Activated T-helper 2 cell treated with anti-CD3 and anti-CD28 coated beads, Interferon-gamma antibody, Interleukin-2, Interleukin-4, amounts not matched to agents 10 μg/mL and 5 μg/mL and 100 μg/mL, durations not matched to agents 14 hours and 24 hours and 36 hours (primary cell): Measurements from ENCODE around the gene IGLL5. TPM values are rescaled to one million over a fixed set of nuclear protein-coding genes. Genes with fewer than 3 reads are reported as not detected.
"Not testable (repeated sequence)": the region's sequence is repeated elsewhere in the genome, so short reads cannot be mapped to it uniquely, and the experiment has no call there.

ENCODE experiments used
- DNase-seq: peaks from one replicate; pipeline ENCODE4 v3.0.0; 2021; ENCODE audit warnings: low spot score
- H3K27ac Mint-ChIP-seq: one replicate; pipeline ENCODE4 v1.8.0; 2021; ENCODE audit warnings: mixed read lengths
- H3K27me3 Mint-ChIP-seq: one replicate; pipeline ENCODE4 v1.8.0; 2021; ENCODE audit warnings: low read depth, mixed read lengths
- H3K36me3 Mint-ChIP-seq: one replicate; pipeline ENCODE4 v1.8.0; 2021; ENCODE audit warnings: low read depth, mixed read lengths
- H3K4me1 Mint-ChIP-seq: one replicate; pipeline ENCODE4 v1.8.0; 2021; ENCODE audit warnings: low read depth, mixed read lengths
- H3K4me3 Mint-ChIP-seq: one replicate; pipeline ENCODE4 v1.8.0; 2021; ENCODE audit warnings: low read depth, mild to moderate bottlenecking, moderate library complexity, mixed read lengths
- H3K9me3 Mint-ChIP-seq: one replicate; pipeline ENCODE4 v1.8.0; 2021; ENCODE audit warnings: mixed read lengths
- intact Hi-C: fragments of 100-400 bp; cut with micrococcal nuclease; formaldehyde crosslinking; loops from one replicate; pipeline ENCODE4 v1.15.1; 2023
- total RNA-seq: library from RNA; stranded (reverse); gene quantifications from 2 replicates; pipeline ENCODE4 v1.2.3, GENCODE V29; 2022

Gene IGLL5
- total RNA-seq, 1 donor from 2014 or later = not detected

- intact Hi-C loops, DNase-seq, H3K27me3 Mint-ChIP-seq, H3K36me3 Mint-ChIP-seq, H3K9me3 Mint-ChIP-seq, H3K4me1 Mint-ChIP-seq, H3K27ac Mint-ChIP-seq, H3K4me3 Mint-ChIP-seq: not testable (repeated sequence)
Observed at GRCh38 chr22:22903781-22904192, 16.2 kb downstream of the IGLL5 start.

- intact Hi-C loops, H3K4me3 Mint-ChIP-seq, H3K27ac Mint-ChIP-seq, H3K9me3 Mint-ChIP-seq, H3K36me3 Mint-ChIP-seq, H3K27me3 Mint-ChIP-seq, H3K4me1 Mint-ChIP-seq, DNase-seq: not testable (repeated sequence)
Observed at GRCh38 chr22:22904736-22905135, 17.1 kb downstream of the IGLL5 start.

- DNase-seq, H3K4me3 Mint-ChIP-seq, H3K36me3 Mint-ChIP-seq, H3K27me3 Mint-ChIP-seq, H3K9me3 Mint-ChIP-seq, intact Hi-C loops, H3K4me1 Mint-ChIP-seq, H3K27ac Mint-ChIP-seq: not testable (repeated sequence)
Observed at GRCh38 chr22:22906391-22906790, 18.8 kb downstream of the IGLL5 start.

- intact Hi-C loops = no loop called here
- no peak overlapping the region for H3K4me3 Mint-ChIP-seq
Observed at GRCh38 chr22:22906907-22907550, 19.4 kb downstream of the IGLL5 start.

GRCh38 chr22:22907551-22908494 lies 20.2 kb downstream of the IGLL5 start:
- H3K4me1 Mint-ChIP-seq = no peaks in the 10 kb centered on the region
- peaks cover 6% of the 10 kb centered on the region for H3K27me3 Mint-ChIP-seq
- H3K27ac Mint-ChIP-seq = no peak overlapping the region
- no peaks in the 10 kb centered on the region for H3K9me3 Mint-ChIP-seq
- intact Hi-C loops = no loop called here
- H3K4me3 Mint-ChIP-seq = no peak overlapping the region
- no peaks in the 10 kb centered on the region for H3K36me3 Mint-ChIP-seq
- DNase-seq = no peak

More at GRCh38 chr22:22906907-22907550, 19.4 kb downstream of the IGLL5 start:
- H3K9me3 Mint-ChIP-seq = no peaks in the 10 kb centered on the region
- H3K4me1 Mint-ChIP-seq = no peaks in the 10 kb centered on the region
- no peak for DNase-seq
- H3K36me3 Mint-ChIP-seq = no peaks in the 10 kb centered on the region
- H3K27me3 Mint-ChIP-seq = peaks cover 6% of the 10 kb centered on the region
- H3K27ac Mint-ChIP-seq = no peak overlapping the region

GRCh38 chr22:22908495-22908861 lies 20.9 kb downstream of the IGLL5 start:
- H3K27ac Mint-ChIP-seq = no peak overlapping the region
- DNase-seq = no peak
- H3K27me3 Mint-ChIP-seq = peaks cover 6% of the 10 kb centered on the region
- no peaks in the 10 kb centered on the region for H3K36me3 Mint-ChIP-seq
- H3K4me1 Mint-ChIP-seq = no peaks in the 10 kb centered on the region
- intact Hi-C loops = no loop called here
- H3K4me3 Mint-ChIP-seq = no peak overlapping the region
- no peaks in the 10 kb centered on the region for H3K9me3 Mint-ChIP-seq

GRCh38 chr22:22908941-22909604 lies 21.5 kb downstream of the IGLL5 start:
- no peak for DNase-seq
- no peaks in the 10 kb centered on the region for H3K9me3 Mint-ChIP-seq
- no peaks in the 10 kb centered on the region for H3K36me3 Mint-ChIP-seq
- H3K4me1 Mint-ChIP-seq = no peaks in the 10 kb centered on the region
- H3K27me3 Mint-ChIP-seq = peaks cover 6% of the 10 kb centered on the region
- no peak overlapping the region for H3K4me3 Mint-ChIP-seq
- no peak overlapping the region for H3K27ac Mint-ChIP-seq
- intact Hi-C loops = no loop called here

GRCh38 chr22:22909605-22910271 lies 22.1 kb downstream of the IGLL5 start:
- intact Hi-C loops = no loop called here
- Mint-ChIP-seq H3K4me1 (no peaks in the 10 kb centered on the region), H3K9me3 (no peaks in the 10 kb centered on the region), H3K27ac (no peak overlapping the region), H3K4me3 (no peak overlapping the region), H3K27me3 (peaks cover 6% of the 10 kb centered on the region), H3K36me3 (no peaks in the 10 kb centered on the region)
- DNase-seq = no peak

- Mint-ChIP-seq H3K4me1 (no peaks in the 10 kb centered on the region), H3K36me3 (no peaks in the 10 kb centered on the region), H3K9me3 (no peaks in the 10 kb centered on the region), H3K4me3 (no peak overlapping the region), H3K27ac (no peak overlapping the region), H3K27me3 (peaks cover 6% of the 10 kb centered on the region)
- intact Hi-C loops = no loop called here
- no peak for DNase-seq
Observed at GRCh38 chr22:22910272-22911240, 22.9 kb downstream of the IGLL5 start.

GRCh38 chr22:22911327-22912134 lies 23.9 kb downstream of the IGLL5 start:
- Mint-ChIP-seq H3K27ac (no peak overlapping the region), H3K4me3 (no peak overlapping the region), H3K9me3 (no peaks in the 10 kb centered on the region), H3K27me3 (peaks cover 6% of the 10 kb centered on the region), H3K36me3 (no peaks in the 10 kb centered on the region), H3K4me1 (no peaks in the 10 kb centered on the region)
- DNase-seq = no peak
- intact Hi-C loops = no loop called here
